T-helper 1 cell (primary cell): Measurements from ENCODE around the gene DNAJC17.

Experiments
- DNase-seq, 5 donors: peaks; one replicate each; pipeline ENCODE4 v3.0.0-alpha.2; 2012 to 2020
- total RNA-seq, 4 donors: gene quantifications; one replicate each; lab custom pipeline; 2026; lab: John Stamatoyannopoulos, UW

The DNAJC17 gene
- 8.4 to 25.2 (median 19.9) reads per million in 4 donors for total RNA-seq

- DNase-seq, result peak; percentile 84 to 97 (median 90)
These were observed at the start of gene DNAJC17, which contains the start of gene ZFYVE19 for GRCh38 chr15:40807028-40807887. Gene DNAJC17 (minus strand): TSS chr15:40807473. CDS start chr15:40807446, 27 bp downstream. Gene ZFYVE19 (plus strand): TSS chr15:40807089. CDS start chr15:40807590, 501 bp downstream.

- DNase-seq, result no peak
These were observed 49.5 kb upstream of the DNAJC17 start for GRCh38 chr15:40856746-40857145.

GRCh38 chr15:40855706-40856234, 48.5 kb upstream of the DNAJC17 start:
- no peak for DNase-seq

GRCh38 chr15:40854161-40854560, 46.9 kb upstream of the DNAJC17 start:
- no peak for DNase-seq

GRCh38 chr15:40853241-40853890, 46.1 kb upstream of the DNAJC17 start:
- no peak for DNase-seq

- no peak for DNase-seq
These were observed 45.3 kb upstream of the DNAJC17 start for GRCh38 chr15:40852529-40852928.

- DNase-seq, result no peak
These were observed 43.4 kb upstream of the DNAJC17 start for GRCh38 chr15:40850576-40851112.

GRCh38 chr15:40847223-40847961, 40.1 kb upstream of the DNAJC17 start:
- no peak for DNase-seq

GRCh38 chr15:40846841-40847222, 39.6 kb upstream of the DNAJC17 start:
- DNase-seq, result no peak

- no peak for DNase-seq
These were observed 38.4 kb upstream of the DNAJC17 start for GRCh38 chr15:40845511-40846284.

- DNase-seq, result no peak
These were observed 37.8 kb upstream of the DNAJC17 start for GRCh38 chr15:40845036-40845435.

GRCh38 chr15:40844696-40845030, 37.4 kb upstream of the DNAJC17 start:
- peak in 3 of 5 donors; percentile 6 to 41 (median 15) for DNase-seq

GRCh38 chr15:40843885-40844695, 36.8 kb upstream of the DNAJC17 start, which contains the start of gene SPINT1:
Gene SPINT1 (plus strand): TSS chr15:40844048. CDS start chr15:40844555, 507 bp downstream.
- DNase-seq, result peak in 3 of 5 donors; percentile 4 to 32 (median 21)

GRCh38 chr15:40843261-40843884, 36.1 kb upstream of the DNAJC17 start:
- no peak for DNase-seq

GRCh38 chr15:40841741-40842140, 34.5 kb upstream of the DNAJC17 start:
- DNase-seq, result no peak

GRCh38 chr15:40838756-40839155, 31.5 kb upstream of the DNAJC17 start:
- DNase-seq, result no peak

GRCh38 chr15:40836020-40836419, 28.7 kb upstream of the DNAJC17 start:
- DNase-seq, result no peak

GRCh38 chr15:40832903-40833302, 25.6 kb upstream of the DNAJC17 start:
- no peak for DNase-seq

GRCh38 chr15:40831861-40832260, 24.6 kb upstream of the DNAJC17 start:
- no peak for DNase-seq

GRCh38 chr15:40830884-40831283, 23.6 kb upstream of the DNAJC17 start:
- no peak for DNase-seq
